A549 (cell line): ENCODE results near the gene RAET1E. TPM values are rescaled to one million over a fixed set of nuclear protein-coding genes. Genes with fewer than 3 reads are reported as not detected.
"Not testable (repeated sequence)": the region's sequence is repeated elsewhere in the genome, so short reads cannot be mapped to it uniquely, and the experiment has no call there.

Experiments used
- ATAC-seq, 2 experiments: fragments of 200-7000 bp in 1 of 2; fragments of >200 bp in 1 of 2; cut with Nextera tagmentation in 1 of 2; cut with Tn5 transposase in 1 of 2; 3 replicates each; pipeline versions ENCODE4 v1.8.0 to v1.9.1; 2018 to 2020; ENCODE audit warnings: mild to moderate bottlenecking in 1 of 2, moderate library complexity in 1 of 2
- CTCF ChIA-PET: fragments of 300-600 bp; sonication (Branson Sonifier 250); formaldehyde crosslinking; extraction: SDS; loops from one replicate; lab custom pipeline; 2021; ENCODE audit warnings: antibody characterized with exemption, inconsistent platforms; lab: Yijun Ruan, JAX
- POLR2A ChIA-PET: fragments of 350-600 bp; formaldehyde crosslinking; extraction: SDS; loops from one replicate; lab custom pipeline; 2021; ENCODE audit warnings: antibody characterized with exemption, inconsistent platforms; lab: Yijun Ruan, JAX
- DNase-seq, 2 experiments: peaks; one replicate each; pipeline versions ENCODE4 v3.0.0 to v3.0.0-alpha.2; 2011 to 2016; ENCODE audit warnings: low read depth in 1 of 2, low spot score in 1 of 2
- FAIRE-seq: peaks from 2 replicates; lab custom pipeline; 2011; peaks lifted over from hg19 to GRCh38; lab: Jason Lieb, UNC
- H3K27ac ChIP-seq, 2 experiments: fragments of >200 bp; sonication (Bioruptor Twin); formaldehyde crosslinking; 3 replicates each; pipeline ENCODE4 v1.5.1; 2016 to 2017
- H3K4me1 ChIP-seq: fragments of >200 bp; sonication (Bioruptor Twin); formaldehyde crosslinking; 3 replicates; pipeline ENCODE4 v1.6.1; 2016
- H3K4me2 ChIP-seq: fragments of >200 bp; sonication (Bioruptor Twin); formaldehyde crosslinking; 3 replicates; pipeline ENCODE4 v1.6.1; 2016
- H3K4me3 ChIP-seq: fragments of >200 bp; sonication (Bioruptor Twin); formaldehyde crosslinking; 3 replicates; pipeline ENCODE4 v1.5.1; 2016
- H3K9me3 ChIP-seq: fragments of >200 bp; sonication (Bioruptor Twin); formaldehyde crosslinking; 3 replicates; pipeline ENCODE4 v1.6.1; 2016
- CHD4 ChIP-seq: fragments of 200-600 bp; sonication (generic); IDR thresholded peaks from 2 replicates; pipeline ENCODE4 v1.6.1; 2016; ENCODE audit warnings: antibody characterized with exemption, mild to moderate bottlenecking, borderline replicate concordance
- EP300 ChIP-seq, 2 experiments: fragments of >200 bp; sonication (Bioruptor Twin); formaldehyde crosslinking; IDR thresholded peaks; 2 replicates in 1 of 2; 3 replicates in 1 of 2; pipeline ENCODE4 v1.6.1; 2016 to 2017
- FOSL2 ChIP-seq, 2 experiments: fragments of 450-650 bp in 1 of 2; fragments of >200 bp in 1 of 2; sonication (Bioruptor Twin) in 1 of 2; formaldehyde crosslinking; IDR thresholded peaks; 2 replicates each; pipeline versions ENCODE4 v1.5.0 to v1.6.1; 2016 to 2020; ENCODE audit warnings: mild to moderate bottlenecking in 1 of 2, moderate library complexity in 1 of 2
- GATA3 ChIP-seq: IDR thresholded peaks from 2 replicates; pipeline ENCODE4 v1.6.1; 2012; ENCODE audit warnings: borderline replicate concordance
- HES2 ChIP-seq: fragments of >200 bp; sonication (Bioruptor Twin); formaldehyde crosslinking; IDR thresholded peaks from 2 replicates; pipeline ENCODE4 v1.6.1; 2016
- HEYL ChIP-seq: fragments of 250-450 bp; sonication (Bioruptor Pico); IDR thresholded peaks from 2 replicates; pipeline ENCODE4 v1.8.0; 2021; ENCODE audit warnings: mild to moderate bottlenecking, moderate library complexity
- HOXA7 ChIP-seq: fragments of 250-450 bp; sonication (Bioruptor Pico); IDR thresholded peaks from 2 replicates; pipeline ENCODE4 v1.5.0; 2020; ENCODE audit warnings: mild to moderate bottlenecking, moderate library complexity
- HOXB5 ChIP-seq: fragments of 250-450 bp; sonication (Bioruptor Pico); IDR thresholded peaks from 2 replicates; pipeline ENCODE4 v1.5.0; 2020; ENCODE audit warnings: mild to moderate bottlenecking, moderate library complexity
- POLR2AphosphoS2 ChIP-seq: conservative IDR thresholded peaks from 2 replicates; pipeline ENCODE4 v1.6.1; 2012; ENCODE audit warnings: low read length, improper control_type of control experiment, inconsistent platforms
- SMC3 ChIP-seq: fragments of >200 bp; sonication (Bioruptor Twin); formaldehyde crosslinking; IDR thresholded peaks from 3 replicates; pipeline ENCODE4 v1.6.1; 2018; ENCODE audit warnings: inconsistent platforms
- ZFP36 ChIP-seq: fragments of 450-650 bp; IDR thresholded peaks from 2 replicates; pipeline ENCODE4 v1.6.1; 2014; ENCODE audit warnings: borderline replicate concordance; ENCODE audit not compliant: partially characterized antibody
- ZSCAN20 ChIP-seq: fragments of 250-450 bp; sonication (Bioruptor Pico); IDR thresholded peaks from 2 replicates; pipeline ENCODE4 v1.8.0; 2022; ENCODE audit warnings: mild to moderate bottlenecking, moderate library complexity
- WGBS: methylation state at CpG from one replicate; pipeline ENCODE4 v1.1.6; 2017; ENCODE audit errors: missing lambda C conversion rate; 5-methylcytosine and 5-hydroxymethylcytosine counted together
- polyA plus RNA-seq, 4 experiments: library from polyadenylated mRNA; depleted of rRNA in 3 of 4; stranded (reverse); fragments of >200 nt; fragmentation: RNase III in 1 of 4; extraction: RNeasy Plus Mini Kit Qiagen cat#74134 plus additional on column Dnase treatment in 1 of 4; gene quantifications; 2 replicates in 3 of 4; 3 replicates in 1 of 4; pipeline ENCODE4 v1.2.3, GENCODE V29; 2011 to 2017

Gene RAET1E
- polyA plus RNA-seq, 2 of the 4 experiments (the other 2 are of a cell fraction), result 2.8 to 4.5 TPM

DNA sequence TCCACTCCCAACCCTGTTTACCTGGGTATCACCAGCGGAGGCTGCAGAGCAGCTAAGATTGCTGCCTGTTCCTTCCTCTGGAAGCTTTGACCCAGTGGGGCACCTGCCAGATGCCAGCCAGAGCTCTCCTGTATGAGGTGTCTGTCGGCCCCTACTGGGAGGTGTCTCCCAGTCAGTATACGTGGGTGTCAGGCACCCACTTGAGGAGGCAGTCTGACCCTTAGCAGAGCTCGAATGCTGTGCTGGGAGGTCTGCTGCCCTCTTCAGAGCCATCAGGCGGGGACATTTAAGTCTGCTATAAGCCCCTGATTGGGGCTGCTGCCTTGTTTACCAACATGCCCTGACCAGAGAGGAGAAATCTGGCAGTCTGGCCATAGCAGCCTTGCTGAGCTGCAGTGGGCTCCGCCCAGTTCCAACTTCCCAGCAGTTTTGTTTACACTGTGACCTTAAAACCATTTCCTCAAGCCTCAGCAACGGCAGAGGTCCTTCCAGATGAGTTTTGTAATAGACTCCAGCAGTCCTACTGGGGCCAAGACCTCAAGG, 2.8 kb downstream of the RAET1E start (continued):
- TF ChIP-seq HOXA7 (CRISPR knock-in tag), result no peak

GRCh38 chr6:149891864-149892263, 6.0 kb downstream of the RAET1E start:
- H3K4me3 ChIP-seq, POLR2A ChIA-PET, H3K4me2 ChIP-seq, H3K9me3 ChIP-seq, ATAC-seq, FAIRE-seq, DNase-seq: not testable (repeated sequence)
- Histone ChIP-seq H3K27ac (peak overlapping the region in 1 of 2 experiments; percentile 90; a peak in 3 of 6 replicates), H3K4me1 (peaks cover 71% of the 10 kb centered on the region)
- 89% methylated on average over 6 of the region's 6 CpGs for WGBS
- CTCF ChIA-PET, result interaction anchor here (1.6 to 1.7 kb wide), 2 partner anchors 51 kb away, joined by 3 to 4 read pairs; no protein-coding TSS in a partner anchor

- no peak for DNase-seq
- H3K4me2 ChIP-seq, result peak overlapping the region; percentile 74
- POLR2A ChIA-PET, result interaction anchor here (0.6 kb wide), 1 partner anchor 29 kb away, joined by 4 read pairs; no protein-coding TSS in a partner anchor
Observed at GRCh38 chr6:149891259-149891658, 6.7 kb downstream of the RAET1E start.

GRCh38 chr6:149890629-149891045, 7.3 kb downstream of the RAET1E start:
- CTCF ChIA-PET, result interaction anchor here (1.7 kb wide), 1 partner anchor 50 kb away, joined by 3 read pairs; no protein-coding TSS in a partner anchor
- DNase-seq (peak in 1 of 2 experiments; percentile 34), ATAC-seq (peak; percentile 49 to 51; a peak in 4 of 6 replicates), FAIRE-seq (no peak)
- H3K27ac ChIP-seq, result peak overlapping the region; percentile 90 to 92
- H3K4me1 ChIP-seq, result peaks cover 69% of the 10 kb centered on the region
- no peak overlapping the region for H3K4me3 ChIP-seq
- 34% methylated on average over 6 of the region's 6 CpGs for whole genome bisulfite sequencing
- POLR2A ChIA-PET, result interaction anchor here (0.6 kb wide), 1 partner anchor 28 kb away, joined by 4 read pairs; no protein-coding TSS in a partner anchor
- TF ChIP-seq HES2 (no peak), CHD4 (no peak), POLR2AphosphoS2 (no peak)
- TF ChIP-seq, all 56 proteins: peak for 0
- no peaks in the 10 kb centered on the region for H3K9me3 ChIP-seq
- H3K4me2 ChIP-seq, result peak overlapping the region; percentile 74

More at GRCh38 chr6:149891259-149891658, 6.7 kb downstream of the RAET1E start:
- Histone ChIP-seq H3K27ac (peak overlapping the region; percentile 90 to 92), H3K4me1 (peaks cover 71% of the 10 kb centered on the region), H3K4me3 (no peak overlapping the region), H3K9me3 (no peaks in the 10 kb centered on the region)
- ATAC-seq (no peak), FAIRE-seq (no peak)
- CTCF ChIA-PET, result interaction anchor here (1.7 kb wide), 1 partner anchor 51 kb away, joined by 3 read pairs; no protein-coding TSS in a partner anchor
- 73% methylated on average over 3 of the region's 3 CpGs for WGBS
- no peak for TF ChIP-seq HEYL (CRISPR knock-in tag)
- no peak for TF ChIP-seq FOSL2 (IDR thresholded peaks at IDR 0.05)
- peak; percentile 7; the same call in 1 of the 2 replicates for TF ChIP-seq FOSL2 (CRISPR knock-in tag; IDR thresholded peaks at IDR 0.05)

GRCh38 chr6:149889326-149889725, 8.6 kb downstream of the RAET1E start:
- ChIA-PET POLR2A (interaction anchor here (0.8 to 1.5 kb wide), 3 partner anchors 25 to 35 kb away, joined by 3 to 8 read pairs (median 3); partner anchors contain the start of gene LRP11), CTCF (interaction anchor here (1.2 to 1.5 kb wide), 3 partner anchors 11 to 49 kb away, joined by 3 to 5 read pairs (median 4); no protein-coding TSS in a partner anchor)
- H3K4me3 ChIP-seq, result no peak overlapping the region
- WGBS, result 42% methylated on average over 7 of the region's 7 CpGs
- FAIRE-seq, result no peak
- ATAC-seq, result peak; percentile 17 to 29; a peak in 3 of 6 replicates
- peak overlapping the region; percentile 74 for H3K4me2 ChIP-seq
- H3K4me1 ChIP-seq, result peaks cover 58% of the 10 kb centered on the region
- no peaks in the 10 kb centered on the region for H3K9me3 ChIP-seq
- peak in 1 of 2 experiments; percentile 69 for DNase-seq
- TF ChIP-seq GATA3 (0 out of 2 replicates have a peak, but pooled peaks have one; percentile 22), ZFP36 (no peak), HOXB5 (CRISPR knock-in tag) (peak; percentile 87), ZSCAN20 (CRISPR knock-in tag) (no peak), EP300 (IDR thresholded peaks at IDR 0.05) (peak in 1 of 2 experiments; percentile 28; a peak in 1 of 5 replicates), SMC3 (no peak)
- TF ChIP-seq, all 56 proteins: peak for 3
- H3K27ac ChIP-seq, result peak overlapping the region; percentile 90 to 92
